GM18873 (cell line): ENCODE measurements around the gene EAF1.
"Not testable (repeated sequence)": the region's sequence is repeated elsewhere in the genome, so short reads cannot be mapped to it uniquely, and the experiment has no call there.

Experiments used
- ATAC-seq: cut with Tn5 transposase; IDR thresholded peaks from one replicate; pipeline ENCODE4 v1.9.1; 2021; ENCODE audit warnings: mild to moderate bottlenecking, moderate library complexity, moderate number of reproducible peaks; ENCODE audit not compliant: unreplicated experiment, low FRiP score

EAF1 gene

DNA sequence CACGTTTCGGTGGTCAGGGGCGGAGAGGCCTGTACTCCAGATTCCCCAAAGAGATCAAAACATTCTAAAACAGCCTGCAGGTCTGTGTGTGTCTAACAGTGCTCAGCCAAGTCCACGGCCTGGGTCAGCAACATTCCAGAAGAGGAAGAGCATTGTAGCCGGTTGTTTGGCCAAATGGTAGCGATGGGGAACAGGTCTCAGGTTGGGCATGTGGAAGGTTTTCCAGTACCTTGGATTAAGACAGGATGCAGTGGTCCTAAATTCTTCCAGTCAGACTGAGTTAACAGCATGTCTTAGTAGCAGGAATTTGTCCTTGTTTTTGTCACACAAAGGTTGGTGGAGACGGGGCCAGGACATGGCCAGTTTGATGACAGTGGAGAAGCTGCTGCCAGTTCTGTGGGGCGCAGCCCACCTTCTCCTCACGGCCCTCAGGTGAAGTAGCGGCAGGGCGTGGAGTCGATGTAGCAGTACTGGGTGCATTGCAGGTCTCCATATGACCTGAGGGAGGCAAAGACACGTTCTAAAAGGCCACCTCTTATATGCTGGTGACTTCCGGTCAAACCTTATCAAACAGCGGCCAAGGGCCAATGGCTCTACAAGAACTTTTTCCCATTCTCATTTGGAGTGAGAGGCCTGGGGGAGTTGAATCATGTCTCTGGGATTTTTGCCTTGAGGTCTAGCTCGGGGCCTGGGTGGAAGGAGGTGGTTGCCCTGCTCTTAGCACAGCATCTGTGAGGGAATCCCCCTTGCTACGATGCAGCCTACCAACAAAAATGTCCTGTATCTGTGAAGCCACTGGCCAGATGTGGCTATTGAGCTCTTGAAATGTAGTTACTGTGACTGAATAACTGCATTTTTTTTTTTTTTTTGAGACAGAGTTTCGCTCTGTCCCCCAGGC, 24.1 kb downstream of the EAF1 start:
- no peak for ATAC-seq

GRCh38 chr3:15452156-15452555, 24.8 kb downstream of the EAF1 start:
- no peak for ATAC-seq

- ATAC-seq, result no peak
Observed at GRCh38 chr3:15452961-15453360, 25.6 kb downstream of the EAF1 start.

DNA sequence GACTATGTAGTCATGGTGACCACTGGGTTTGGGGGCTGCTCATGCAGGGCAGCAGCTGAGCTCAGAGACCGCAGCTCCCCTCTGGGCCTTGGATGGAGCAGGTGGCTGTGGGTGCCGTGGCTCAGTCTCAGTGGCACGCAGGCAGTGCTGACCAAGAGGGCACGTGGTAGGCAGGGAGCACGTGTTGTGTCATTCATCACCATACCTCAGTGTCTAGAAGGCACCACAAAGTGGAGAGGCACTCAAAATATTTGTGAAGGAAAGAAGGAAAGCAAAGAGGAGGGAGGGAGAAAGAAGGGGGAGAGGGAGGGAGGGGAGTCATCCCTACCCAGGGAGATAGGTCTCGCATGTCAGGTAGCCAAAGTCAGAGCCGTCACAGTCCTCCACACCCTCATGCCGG, 26.1 kb downstream of the EAF1 start:
- no peak for ATAC-seq

DNA sequence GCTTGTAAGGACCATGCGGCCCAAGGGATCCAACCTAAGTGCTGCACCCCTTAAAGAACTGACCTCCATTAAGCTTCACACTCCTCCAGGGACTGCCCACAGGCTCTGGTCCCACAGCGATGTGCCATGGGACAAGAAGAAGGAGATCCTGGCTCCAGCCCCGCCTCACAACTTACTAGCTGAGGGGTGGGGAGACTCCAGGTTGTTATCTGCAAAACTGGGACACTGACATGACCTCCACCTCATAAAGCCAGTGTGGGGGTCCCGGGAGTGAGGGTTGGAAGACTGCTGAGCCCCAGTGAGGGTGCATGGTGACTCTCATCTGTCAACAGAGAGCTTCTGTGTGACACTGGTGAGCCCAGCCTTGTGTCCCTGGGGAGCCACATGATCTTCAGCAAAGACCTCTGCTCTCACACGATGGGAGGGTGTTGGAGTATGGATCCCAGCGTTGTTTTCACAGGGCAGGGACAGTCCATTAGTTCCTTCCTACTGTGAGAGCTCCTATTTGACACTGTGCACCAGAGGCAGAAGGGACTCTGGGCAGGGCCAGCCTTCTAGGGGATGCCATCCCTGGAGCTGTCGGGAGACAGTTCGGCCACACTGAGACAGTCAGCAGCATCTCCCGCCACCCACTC, 26.7 kb downstream of the EAF1 start:
- no peak for ATAC-seq

- no peak for ATAC-seq
Observed at GRCh38 chr3:15454965-15455364, 27.6 kb downstream of the EAF1 start.

GRCh38 chr3:15455756-15456155, 28.4 kb downstream of the EAF1 start:
- no peak for ATAC-seq

DNA sequence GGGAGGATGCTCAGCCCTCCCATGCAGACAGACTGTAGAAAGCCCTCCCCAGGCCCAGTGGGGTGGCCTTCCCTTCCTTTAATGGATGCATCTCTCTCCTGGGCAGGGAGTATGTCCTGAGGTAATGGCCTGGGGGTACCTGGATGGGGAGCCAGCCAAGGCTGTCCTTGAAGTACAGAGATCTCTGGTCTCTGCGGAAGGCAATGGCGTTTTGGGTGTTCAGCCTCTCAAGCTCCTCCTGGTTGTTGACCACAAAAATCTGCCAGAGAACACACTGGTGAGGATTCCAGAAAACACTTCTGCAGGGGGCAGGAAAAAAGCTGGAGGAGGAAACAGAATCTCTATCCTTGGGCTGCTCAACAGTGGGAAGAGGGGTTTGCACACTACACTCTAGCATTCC, 28.9 kb downstream of the EAF1 start:
- ATAC-seq, result no peak

DNA sequence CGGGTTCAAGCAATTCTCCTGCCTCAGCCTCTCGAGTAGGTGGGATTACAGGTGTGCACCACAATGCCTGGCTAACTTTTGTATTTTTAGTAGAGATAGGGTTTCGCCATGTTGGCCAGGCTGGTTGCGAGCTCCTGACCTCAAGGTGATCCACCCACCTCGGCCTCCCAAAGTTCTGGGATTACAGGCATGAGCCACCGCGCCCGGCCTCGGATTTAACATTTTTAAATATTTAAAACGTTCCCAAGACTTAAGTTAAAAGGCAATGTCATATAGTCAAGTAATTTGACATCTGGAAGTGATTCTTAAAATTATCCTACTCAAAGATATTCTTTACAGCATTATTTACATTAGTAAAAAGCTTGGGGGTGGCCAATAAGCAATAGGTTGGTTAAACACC, 29.5 kb downstream of the EAF1 start:
- not testable (repeated sequence) for ATAC-seq

DNA sequence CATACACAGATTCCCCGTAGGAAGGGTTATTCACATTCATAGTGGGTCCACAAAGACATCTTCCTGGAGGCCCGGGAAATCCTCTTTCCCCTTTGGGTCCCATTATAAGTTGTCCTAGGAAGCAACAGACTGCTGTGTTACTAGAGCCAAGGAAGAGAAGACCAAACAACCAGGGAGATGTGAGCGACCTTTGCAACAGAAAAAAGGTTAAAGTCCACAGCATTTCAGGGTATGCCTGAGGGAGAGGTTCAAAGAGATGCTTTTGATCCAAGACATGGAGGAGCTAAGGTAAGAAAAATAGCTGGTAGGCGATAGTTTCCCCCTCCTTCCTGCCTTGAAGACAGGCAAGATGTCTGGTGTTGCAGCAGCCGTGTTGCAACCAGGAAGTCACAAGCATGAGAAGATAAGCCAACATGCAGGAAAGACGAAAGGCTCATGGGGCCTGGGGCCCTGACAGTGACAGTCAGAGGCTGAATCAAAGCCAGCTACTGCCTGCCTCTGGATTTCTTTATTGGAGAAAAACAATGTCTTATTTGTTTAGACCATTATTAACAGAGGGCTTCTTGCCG, 30.9 kb downstream of the EAF1 start:
- no peak for ATAC-seq

- ATAC-seq, result no peak
Observed at GRCh38 chr3:15460891-15461531, 33.6 kb downstream of the EAF1 start.

DNA sequence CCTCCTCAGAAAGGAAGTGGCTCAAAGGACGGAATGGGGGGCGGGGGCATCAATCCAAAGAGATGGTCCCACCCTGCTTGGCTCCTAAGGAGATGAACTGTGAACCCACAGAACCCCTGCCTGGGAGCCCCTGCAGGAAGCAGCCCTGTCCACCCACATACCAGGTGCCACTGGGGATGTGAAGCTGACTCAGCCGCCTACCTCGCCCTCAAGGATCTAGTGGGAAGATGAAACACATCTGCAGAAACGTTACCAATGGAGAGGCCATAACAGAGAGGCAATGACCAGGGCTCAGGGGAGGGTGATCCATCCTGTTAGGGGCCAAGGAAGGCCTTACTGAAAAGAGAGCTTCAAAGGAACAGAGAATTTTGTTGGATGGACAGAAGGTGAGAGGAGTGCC, 35.1 kb downstream of the EAF1 start:
- ATAC-seq, result no peak

GRCh38 chr3:15465876-15466585, 38.6 kb downstream of the EAF1 start:
- no peak for ATAC-seq

GRCh38 chr3:15467227-15468181, 40.1 kb downstream of the EAF1 start:
- no peak for ATAC-seq

DNA sequence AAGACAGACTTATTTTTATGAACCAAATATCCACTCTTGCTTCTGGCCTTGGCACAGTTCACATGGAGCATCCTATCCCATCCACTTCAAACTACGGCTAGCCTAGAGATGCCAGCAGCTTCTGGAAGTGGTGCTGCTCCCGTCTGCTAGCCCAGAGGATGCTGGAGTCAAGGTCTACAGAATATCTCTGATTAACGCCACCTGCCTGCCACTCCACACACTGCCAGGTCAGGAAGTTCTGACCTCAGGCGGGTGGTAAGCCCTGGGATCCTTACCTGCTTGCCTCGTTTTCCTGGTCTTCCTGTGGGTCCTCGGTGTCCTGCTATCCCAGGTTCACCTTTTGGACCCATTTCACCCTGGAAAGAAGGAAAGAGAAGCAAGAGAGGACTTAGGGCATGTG, 42.9 kb downstream of the EAF1 start:
- ATAC-seq, result no peak

DNA sequence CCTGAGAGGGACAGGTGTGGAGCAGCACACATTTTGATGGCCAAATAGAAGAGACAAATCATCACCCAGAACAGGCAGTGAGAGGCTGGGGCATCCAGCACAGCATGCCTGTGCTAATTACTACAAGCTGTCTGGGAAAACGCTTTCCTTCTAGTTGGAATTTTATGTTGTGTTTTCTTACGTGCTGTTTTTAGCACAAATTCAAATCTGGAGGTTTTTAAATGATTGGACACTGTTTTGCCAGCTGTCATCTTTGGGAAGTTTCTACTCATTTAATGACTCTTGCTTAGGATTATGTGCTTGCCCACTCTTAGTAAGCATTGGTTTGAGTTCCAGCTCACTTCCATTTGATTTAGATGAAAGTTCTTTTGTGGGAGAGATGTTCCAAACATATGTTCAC, 43.5 kb downstream of the EAF1 start:
- no peak for ATAC-seq

DNA sequence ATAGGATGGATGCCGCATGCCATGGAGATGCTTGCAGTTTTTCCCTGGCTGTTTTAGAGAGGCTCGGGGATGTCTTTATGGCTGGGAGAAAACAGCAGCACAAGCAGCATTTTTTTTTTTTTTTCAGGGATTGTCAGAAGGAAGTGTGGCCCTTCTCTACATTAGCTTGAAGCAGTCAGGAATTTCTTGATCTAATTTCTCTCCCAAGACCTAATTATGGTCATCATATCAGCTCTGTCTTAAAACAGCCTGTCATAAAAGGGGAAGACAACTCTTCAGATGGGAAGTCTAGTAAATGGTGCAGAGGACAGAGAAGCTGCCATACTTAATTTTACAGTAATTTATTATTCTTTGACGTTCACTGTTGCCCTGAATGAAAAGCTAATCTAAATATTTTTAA, 44.5 kb downstream of the EAF1 start:
- ATAC-seq, result no peak

DNA sequence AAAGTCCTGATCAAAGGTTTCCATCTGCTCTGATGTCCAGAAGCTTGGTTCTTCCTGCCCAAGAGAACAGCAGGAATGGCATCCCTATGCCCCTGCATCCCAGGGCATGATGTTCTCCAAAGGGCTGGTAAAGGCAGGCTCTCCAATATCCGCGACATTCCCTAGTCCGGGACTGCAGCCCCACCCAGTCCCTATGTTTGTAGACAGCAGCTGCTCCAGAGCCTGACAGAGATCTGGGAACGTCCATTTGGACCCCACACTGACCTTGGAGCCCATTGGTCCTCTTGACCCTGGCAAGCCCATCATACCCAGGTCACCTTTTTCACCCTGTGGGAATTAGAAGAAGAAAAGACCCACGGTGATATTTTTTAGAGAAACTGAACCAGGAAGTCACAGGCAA, 47.8 kb downstream of the EAF1 start:
- no peak for ATAC-seq

GRCh38 chr3:15476378-15476777, 49.0 kb downstream of the EAF1 start:
- no peak for ATAC-seq
